PFSK-1 (cell line): ENCODE results near the gene SLC19A1.

Source experiments
- FOXP2 ChIP-seq: optimal IDR thresholded peaks from 2 replicates; pipeline ENCODE3; 2011; ENCODE audit warnings: borderline replicate concordance, control low read depth, inconsistent platforms; ENCODE audit not compliant: insufficient read depth; ENCODE audit errors: extremely low read length, extremely low read depth
- POLR2AphosphoS5 ChIP-seq: IDR thresholded peaks from 2 replicates; pipeline ENCODE4 v1.6.1; 2012; ENCODE audit warnings: low read depth, mild to moderate bottlenecking, control low read depth, low read length, moderate library complexity
- REST ChIP-seq, 2 experiments: IDR thresholded peaks; 2 replicates each; pipeline versions ENCODE4 v1.6.1 to v1.8.0; 2011 to 2012; ENCODE audit warnings: low read depth in 2 of 2, low read length in 2 of 2, control low read depth in 1 of 2, inconsistent platforms in 1 of 2, mild to moderate bottlenecking in 1 of 2, moderate library complexity in 1 of 2; ENCODE audit not compliant: insufficient read depth in 1 of 2
- SIN3A ChIP-seq: IDR thresholded peaks from 2 replicates; pipeline ENCODE4 v1.6.1; 2012; ENCODE audit warnings: mild to moderate bottlenecking, low read length, moderate library complexity, borderline replicate concordance; ENCODE audit not compliant: insufficient read depth
- TAF1 ChIP-seq: IDR thresholded peaks from 2 replicates; pipeline ENCODE4 v1.6.1; 2012; ENCODE audit warnings: low read length, control low read depth, borderline replicate concordance; ENCODE audit not compliant: insufficient read depth

Gene SLC19A1

GRCh38 chr21:45468051-45468970 lies 73.9 kb downstream of the SLC19A1 start:
- TF ChIP-seq SIN3A (no peak), POLR2AphosphoS5 (no peak), FOXP2 (no peak), REST (IDR thresholded peaks at IDR 0.05; ENCODE audit: insufficient read depth in 1 of 2, low read depth in 2 of 2, low read length in 2 of 2) (no peak)

GRCh38 chr21:45467221-45467779 lies 74.9 kb downstream of the SLC19A1 start:
- TF ChIP-seq REST (IDR thresholded peaks at IDR 0.05; ENCODE audit: insufficient read depth in 1 of 2, low read depth in 2 of 2, low read length in 2 of 2) (no peak), SIN3A (no peak), TAF1 (no peak), POLR2AphosphoS5 (no peak), FOXP2 (no peak)

GRCh38 chr21:45466330-45467220 lies 75.7 kb downstream of the SLC19A1 start:
- TF ChIP-seq POLR2AphosphoS5 (no peak), TAF1 (no peak), SIN3A (no peak), REST (IDR thresholded peaks at IDR 0.05; ENCODE audit: insufficient read depth in 1 of 2, low read depth in 2 of 2, low read length in 2 of 2) (no peak), FOXP2 (no peak)

- TF ChIP-seq FOXP2 (no peak), POLR2AphosphoS5 (no peak), SIN3A (no peak), TAF1 (no peak), REST (IDR thresholded peaks at IDR 0.05; ENCODE audit: insufficient read depth in 1 of 2, low read depth in 2 of 2, low read length in 2 of 2) (no peak)
These were observed 76.5 kb downstream of the SLC19A1 start for GRCh38 chr21:45465611-45466329.
